Retinal pigment epithelial cell (primary cell): ENCODE measurements around the gene XXYLT1.

ENCODE experiments used
- DNase-seq: peaks from one replicate; pipeline ENCODE4 v3.0.0-alpha.2; 2010; ENCODE audit warnings: low read depth
- H3K4me3 ChIP-seq: 2 replicates; pipeline ENCODE4 v1.5.1; 2011; ENCODE audit warnings: mild to moderate bottlenecking, low read length, control low read depth, moderate library complexity
- TF ChIP-seq, protein P1 (sequence below): conservative IDR thresholded peaks from 2 replicates; pipeline ENCODE4 v1.5.1; 2011; ENCODE audit warnings: low read depth, low read length, control low read depth, inconsistent platforms

The XXYLT1 gene

DNA sequence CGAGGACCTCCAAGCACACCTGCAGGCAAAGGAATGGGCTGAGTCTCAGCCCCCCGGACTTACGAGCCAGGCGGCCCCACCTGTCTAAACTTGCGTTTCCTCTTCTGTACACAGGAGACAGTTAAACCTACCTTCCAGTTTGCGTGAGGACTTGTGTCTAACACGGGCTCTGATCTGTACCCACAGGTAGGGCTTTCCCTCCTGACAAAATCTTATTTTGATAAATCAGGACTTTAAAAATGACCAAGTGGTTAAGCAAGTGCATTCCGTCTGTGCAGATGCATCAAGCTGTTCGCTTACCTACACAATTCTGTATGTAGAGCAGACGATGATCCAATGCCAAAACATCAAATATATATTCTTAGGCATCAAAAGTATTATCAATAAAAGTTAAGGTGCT, 238.0 kb downstream of the XXYLT1 start:
- TF ChIP-seq, protein P1, sequence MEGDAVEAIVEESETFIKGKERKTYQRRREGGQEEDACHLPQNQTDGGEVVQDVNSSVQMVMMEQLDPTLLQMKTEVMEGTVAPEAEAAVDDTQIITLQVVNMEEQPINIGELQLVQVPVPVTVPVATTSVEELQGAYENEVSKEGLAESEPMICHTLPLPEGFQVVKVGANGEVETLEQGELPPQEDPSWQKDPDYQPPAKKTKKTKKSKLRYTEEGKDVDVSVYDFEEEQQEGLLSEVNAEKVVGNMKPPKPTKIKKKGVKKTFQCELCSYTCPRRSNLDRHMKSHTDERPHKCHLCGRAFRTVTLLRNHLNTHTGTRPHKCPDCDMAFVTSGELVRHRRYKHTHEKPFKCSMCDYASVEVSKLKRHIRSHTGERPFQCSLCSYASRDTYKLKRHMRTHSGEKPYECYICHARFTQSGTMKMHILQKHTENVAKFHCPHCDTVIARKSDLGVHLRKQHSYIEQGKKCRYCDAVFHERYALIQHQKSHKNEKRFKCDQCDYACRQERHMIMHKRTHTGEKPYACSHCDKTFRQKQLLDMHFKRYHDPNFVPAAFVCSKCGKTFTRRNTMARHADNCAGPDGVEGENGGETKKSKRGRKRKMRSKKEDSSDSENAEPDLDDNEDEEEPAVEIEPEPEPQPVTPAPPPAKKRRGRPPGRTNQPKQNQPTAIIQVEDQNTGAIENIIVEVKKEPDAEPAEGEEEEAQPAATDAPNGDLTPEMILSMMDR, result no peak
- no peak overlapping the region for H3K4me3 ChIP-seq
- no peak for DNase-seq

DNA sequence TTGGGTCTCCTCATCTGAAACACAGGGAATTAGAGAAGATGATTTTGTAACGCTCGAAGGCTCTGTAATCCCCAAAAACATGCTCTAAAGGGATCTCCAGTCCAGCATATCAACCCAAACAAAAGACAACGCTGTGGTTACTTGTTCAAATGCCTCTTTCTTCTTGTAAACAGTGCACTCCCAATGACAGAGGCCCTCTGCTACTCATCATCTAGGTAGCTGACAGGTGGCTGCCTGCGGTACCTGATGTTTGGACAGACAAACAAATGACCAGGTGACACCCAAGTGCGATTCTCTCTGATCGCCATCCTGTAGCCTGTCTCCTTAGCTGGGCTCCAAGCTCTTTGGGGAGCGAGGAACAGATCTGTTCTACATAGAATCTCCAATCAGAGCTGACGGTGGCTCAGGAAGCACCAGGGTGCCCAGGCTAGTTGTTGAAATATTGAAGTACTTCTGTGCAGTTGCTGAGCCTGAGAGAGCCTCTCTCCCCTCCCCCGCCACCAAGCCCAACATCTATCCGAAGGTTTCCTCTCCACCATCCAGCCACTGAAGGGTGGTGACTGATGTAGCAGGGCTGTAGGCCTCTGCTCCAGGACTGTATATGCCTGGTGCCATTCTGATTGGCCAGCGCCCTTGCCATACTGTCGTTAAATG, 238.7 kb downstream of the XXYLT1 start:
- TF ChIP-seq, protein P1, result no peak
- no peak overlapping the region for H3K4me3 ChIP-seq
- no peak for DNase-seq

DNA sequence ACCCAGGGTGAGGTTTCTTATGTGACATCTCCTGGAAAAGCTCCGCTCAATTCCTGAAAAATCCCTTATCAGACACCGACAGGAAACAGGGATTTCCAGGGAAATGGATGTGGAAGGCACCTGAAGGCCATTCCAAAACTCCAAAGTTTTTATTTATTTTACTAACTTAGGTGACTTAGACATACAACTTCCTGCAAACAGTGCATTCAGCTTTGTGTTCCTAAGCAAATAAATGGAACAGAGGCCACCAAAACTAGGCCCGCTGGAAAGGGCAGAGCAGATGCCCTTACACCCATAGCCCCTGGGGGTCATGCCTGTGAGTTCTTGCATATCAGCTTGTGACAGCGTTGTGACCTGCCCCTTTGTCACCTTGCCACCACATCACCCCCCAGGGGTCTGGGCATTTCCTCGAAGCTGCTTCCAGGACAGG, 239.4 kb downstream of the XXYLT1 start:
- TF ChIP-seq, protein P1, result no peak

DNA sequence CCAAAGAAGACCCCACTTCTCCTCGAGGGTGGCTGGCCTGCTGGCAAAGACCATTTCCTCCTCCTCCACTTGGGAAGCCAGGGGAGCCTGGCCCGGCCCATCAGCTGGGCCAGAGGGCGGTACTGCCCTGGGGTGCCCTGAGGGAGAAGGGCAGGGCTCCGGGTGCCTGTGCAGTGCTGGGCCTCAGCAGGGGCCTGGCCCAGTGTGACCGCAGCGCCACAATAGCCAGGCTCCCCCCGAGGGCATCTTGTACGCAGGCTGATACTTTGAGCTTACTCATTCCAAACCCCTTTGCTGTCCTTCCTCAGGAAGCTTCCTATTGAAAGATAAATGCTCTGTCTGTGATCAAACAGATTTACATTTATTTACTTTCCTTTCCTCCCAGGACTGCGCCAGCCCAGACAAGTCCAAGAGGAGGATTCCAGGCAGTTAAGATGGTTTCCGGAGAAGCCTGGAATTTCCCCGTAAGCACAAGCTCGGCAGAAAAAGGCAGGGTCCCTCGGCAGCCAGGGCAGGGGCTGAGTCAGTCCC, 240.1 kb downstream of the XXYLT1 start:
- no peak for DNase-seq
- TF ChIP-seq, protein P1, result no peak
- H3K4me3 ChIP-seq, result no peak overlapping the region

More for the DNA sequence above, 239.4 kb downstream of the XXYLT1 start:
- no peak overlapping the region for H3K4me3 ChIP-seq
- DNase-seq, result no peak

DNA sequence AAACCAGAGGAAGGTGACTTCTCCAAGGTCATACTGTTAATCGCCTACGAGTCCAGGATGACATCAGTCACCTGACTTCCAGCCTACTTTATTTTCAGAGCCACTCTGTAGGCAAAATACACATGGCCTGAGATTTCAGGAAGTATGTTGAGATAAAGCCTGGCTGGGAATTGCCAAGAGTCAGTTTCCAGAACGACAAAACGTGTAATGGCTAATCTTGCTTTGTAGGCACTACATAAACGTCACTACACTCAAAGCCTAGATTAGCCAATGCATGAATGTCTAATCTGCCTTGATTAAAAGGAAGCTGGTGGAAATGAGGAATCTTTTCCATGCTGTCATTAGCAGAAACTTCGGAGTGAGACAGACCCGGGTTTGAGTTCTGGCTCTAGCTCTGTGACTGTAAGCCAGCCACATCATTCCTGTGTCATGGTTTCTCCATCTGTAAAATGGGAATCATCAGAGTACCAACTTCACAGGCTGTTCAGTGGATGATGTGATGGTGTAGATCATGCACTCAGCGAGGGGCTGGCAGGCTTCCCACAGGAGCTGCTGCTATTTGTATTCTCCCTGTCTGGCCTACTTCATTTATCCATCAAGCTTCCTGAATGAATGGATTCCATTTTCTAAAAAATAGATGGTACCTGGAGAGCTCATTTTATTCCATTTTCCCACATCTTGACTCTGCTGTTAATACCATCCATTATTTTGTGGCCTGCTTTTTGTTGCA, 241.9 kb downstream of the XXYLT1 start:
- no peak overlapping the region for H3K4me3 ChIP-seq
- no peak for DNase-seq
- TF ChIP-seq, protein P1, result no peak

DNA sequence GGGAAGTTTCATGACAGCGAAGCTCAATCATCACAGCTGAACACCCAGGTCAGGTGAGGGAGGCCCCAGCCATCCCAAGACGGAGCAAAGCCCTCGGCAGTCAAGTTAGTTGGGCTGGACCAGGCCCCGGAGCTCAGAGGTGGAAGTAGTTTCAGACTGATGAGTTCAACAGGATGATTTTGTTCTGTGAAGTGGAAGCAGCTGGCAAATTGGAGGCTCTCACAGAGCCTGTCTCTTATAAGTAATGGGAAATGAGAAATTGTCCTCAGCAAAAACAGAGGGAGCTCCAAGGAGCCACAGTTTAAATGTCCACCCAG, 245.1 kb downstream of the XXYLT1 start:
- TF ChIP-seq, protein P1, result no peak
- no peak for DNase-seq

More for the DNA sequence above, 245.1 kb downstream of the XXYLT1 start:
- no peak overlapping the region for H3K4me3 ChIP-seq
